Neural cell (in vitro differentiated cells): ENCODE data around the gene SQSTM1.

Experiments used
- CTCF ChIP-seq: fragments of 450-650 bp; IDR thresholded peaks from 2 replicates; pipeline ENCODE4 v1.5.1; 2014; ENCODE audit warnings: antibody characterized with exemption, mild to moderate bottlenecking, moderate library complexity; ENCODE audit not compliant: poor library complexity, severe bottlenecking
- EP300 ChIP-seq: fragments of 450-650 bp; conservative IDR thresholded peaks from 2 replicates; pipeline ENCODE4 v1.6.1; 2014; ENCODE audit warnings: antibody characterized with exemption, mild to moderate bottlenecking, moderate library complexity; ENCODE audit not compliant: poor library complexity, severe bottlenecking
- EZH2 ChIP-seq: fragments of 200-600, 300-800 bp; shearing (Covaris generic), sonication (generic); IDR thresholded peaks from 2 replicates; pipeline ENCODE4 v1.6.1; 2014; ENCODE audit warnings: antibody characterized with exemption, low read length, borderline replicate concordance, mild to moderate bottlenecking; ENCODE audit not compliant: insufficient read depth, poor library complexity, severe bottlenecking
- POLR2AphosphoS5 ChIP-seq: IDR thresholded peaks from 2 replicates; pipeline ENCODE4 v1.6.1; 2012
- RAD21 ChIP-seq: fragments of 450-650 bp; conservative IDR thresholded peaks from 2 replicates; pipeline ENCODE4 v1.6.1; 2014; ENCODE audit warnings: antibody characterized with exemption, mild to moderate bottlenecking, moderate library complexity
- TAF1 ChIP-seq: IDR thresholded peaks from 2 replicates; pipeline ENCODE4 v1.6.1; 2012; ENCODE audit warnings: low read depth

GRCh38 chr5:179781846-179782245 is 38.9 kb upstream of the SQSTM1 start:
- TF ChIP-seq EP300 (no peak), CTCF (no peak), EZH2 (no peak), POLR2AphosphoS5 (no peak), TAF1 (no peak), RAD21 (no peak)
